ENCODE data around the gene MYH13. TPM values are rescaled to one million over a fixed set of nuclear protein-coding genes. Genes with fewer than 3 reads are reported as not detected.

The MYH13 gene
- total RNA-seq, 1 experiment from 2014 or later: not detected

GRCh38 chr17:10290041-10290440 lies 82.8 kb downstream of the MYH13 start:
- BruUV-seq (replicated peaks): no TSS peak
- TF ChIP-seq CTCF (IDR thresholded peaks at IDR 0.05; ENCODE audit: unreplicated experiment): no peak
- no peak overlapping the region for H3K4me3 Mint-ChIP-seq (ENCODE audit: low read depth, unreplicated experiment)
- intact Hi-C loops (cut with micrococcal nuclease; ENCODE audit: unreplicated experiment): no loop called here
- peaks cover 10% of the 10 kb centered on the region for H3K9me3 Mint-ChIP-seq (ENCODE audit: low read depth, unreplicated experiment)
- H3K4me1 Mint-ChIP-seq (ENCODE audit: low read depth, unreplicated experiment): no peaks in the 10 kb centered on the region
- H3K27ac Mint-ChIP-seq (ENCODE audit: unreplicated experiment): no peak overlapping the region
- H3K27me3 Mint-ChIP-seq (ENCODE audit: unreplicated experiment): no peaks in the 10 kb centered on the region
- H3K36me3 Mint-ChIP-seq (ENCODE audit: insufficient read depth, unreplicated experiment): no peaks in the 10 kb centered on the region
- DNase-seq: no peak
- CTCF ChIA-PET: interaction anchor here (0.6 kb wide), 1 partner anchor 37 kb away, joined by 5 read pairs; no protein-coding TSS in a partner anchor

- Mint-ChIP-seq H3K4me3 (ENCODE audit: low read depth, unreplicated experiment) (no peak overlapping the region), H3K36me3 (ENCODE audit: insufficient read depth, unreplicated experiment) (no peaks in the 10 kb centered on the region), H3K27ac (ENCODE audit: unreplicated experiment) (no peak overlapping the region), H3K4me1 (ENCODE audit: low read depth, unreplicated experiment) (no peaks in the 10 kb centered on the region), H3K27me3 (ENCODE audit: unreplicated experiment) (no peaks in the 10 kb centered on the region), H3K9me3 (ENCODE audit: low read depth, unreplicated experiment) (peaks cover 4% of the 10 kb centered on the region)
- CTCF ChIA-PET: no interaction called here
- intact Hi-C loops (cut with micrococcal nuclease; ENCODE audit: unreplicated experiment): no loop called here
- no peak for TF ChIP-seq CTCF (IDR thresholded peaks at IDR 0.05; ENCODE audit: unreplicated experiment)
- no TSS peak for BruUV-seq (replicated peaks)
- DNase-seq: no peak
Observed at GRCh38 chr17:10286324-10286723, 86.5 kb downstream of the MYH13 start.

DNA sequence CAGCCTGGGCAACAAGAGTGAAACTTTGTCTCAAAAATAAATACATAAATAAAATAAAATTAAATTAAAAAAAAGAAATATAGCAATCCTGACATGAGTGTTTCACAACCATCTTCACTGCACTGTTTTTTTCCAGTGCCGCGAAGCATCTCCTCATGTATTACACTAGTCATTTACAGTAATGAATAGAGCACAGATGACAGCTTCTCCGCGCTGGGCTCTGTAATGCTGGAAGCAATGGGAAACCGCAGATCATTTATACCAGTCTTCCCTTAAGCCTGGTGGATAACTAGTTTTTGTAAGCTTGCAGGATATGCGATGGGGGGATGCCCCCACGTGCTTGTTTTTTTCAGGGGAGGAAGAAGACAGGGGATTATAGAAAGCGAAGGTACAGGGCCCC lies 86.9 kb downstream of the MYH13 start:
- Mint-ChIP-seq H3K27ac (ENCODE audit: unreplicated experiment) (no peak overlapping the region), H3K36me3 (ENCODE audit: insufficient read depth, unreplicated experiment) (no peaks in the 10 kb centered on the region), H3K9me3 (ENCODE audit: low read depth, unreplicated experiment) (peaks cover 4% of the 10 kb centered on the region), H3K4me3 (ENCODE audit: low read depth, unreplicated experiment) (no peak overlapping the region), H3K4me1 (ENCODE audit: low read depth, unreplicated experiment) (no peaks in the 10 kb centered on the region), H3K27me3 (ENCODE audit: unreplicated experiment) (no peaks in the 10 kb centered on the region)
- intact Hi-C loops (cut with micrococcal nuclease; ENCODE audit: unreplicated experiment): no loop called here
- no peak for TF ChIP-seq CTCF (IDR thresholded peaks at IDR 0.05; ENCODE audit: unreplicated experiment)
- no peak for DNase-seq
- CTCF ChIA-PET: interaction anchor here (0.7 kb wide), 1 partner anchor 104 kb away, joined by 3 read pairs; no protein-coding TSS in a partner anchor
- BruUV-seq (replicated peaks): no TSS peak

DNA sequence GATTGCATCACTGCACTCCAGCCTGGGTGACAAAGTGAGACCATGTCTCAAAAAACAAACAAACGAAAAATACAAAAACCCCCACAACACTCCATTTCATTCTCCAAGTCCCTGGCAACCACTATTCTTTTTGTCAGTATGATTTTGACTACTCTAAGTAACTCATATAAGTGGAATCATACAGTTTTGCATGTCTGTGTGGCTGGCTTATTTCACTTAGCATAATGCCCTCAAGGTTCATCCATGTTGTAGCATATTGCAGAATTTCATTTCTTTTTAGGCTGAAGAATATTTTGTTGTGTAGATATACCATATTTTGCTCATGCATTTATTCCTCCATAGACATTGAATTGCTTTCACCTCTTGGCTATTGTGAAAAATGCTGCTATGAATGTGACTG lies 92.7 kb downstream of the MYH13 start:
- DNase-seq: no peak
- CTCF ChIA-PET: no interaction called here
- H3K4me1 Mint-ChIP-seq (ENCODE audit: low read depth, unreplicated experiment): no peaks in the 10 kb centered on the region
- TF ChIP-seq CTCF (IDR thresholded peaks at IDR 0.05; ENCODE audit: unreplicated experiment): no peak
- intact Hi-C loops (cut with micrococcal nuclease; ENCODE audit: unreplicated experiment): no loop called here
- BruUV-seq (replicated peaks): no TSS peak
- no peak overlapping the region for H3K27ac Mint-ChIP-seq (ENCODE audit: unreplicated experiment)
- H3K36me3 Mint-ChIP-seq (ENCODE audit: insufficient read depth, unreplicated experiment): no peaks in the 10 kb centered on the region
- no peak overlapping the region for H3K4me3 Mint-ChIP-seq (ENCODE audit: low read depth, unreplicated experiment)
- H3K9me3 Mint-ChIP-seq (ENCODE audit: low read depth, unreplicated experiment): peaks cover 2% of the 10 kb centered on the region
- no peaks in the 10 kb centered on the region for H3K27me3 Mint-ChIP-seq (ENCODE audit: unreplicated experiment)
